ENCODE data around the gene ZC2HC1B. TPM values are rescaled to one million over a fixed set of nuclear protein-coding genes. Genes with fewer than 3 reads are reported as not detected.
"Not testable (repeated sequence)": the region's sequence is repeated elsewhere in the genome, so short reads cannot be mapped to it uniquely, and the experiment has no call there.

Gene ZC2HC1B
- polyA plus RNA-seq, 3 donors, result not detected

DNA sequence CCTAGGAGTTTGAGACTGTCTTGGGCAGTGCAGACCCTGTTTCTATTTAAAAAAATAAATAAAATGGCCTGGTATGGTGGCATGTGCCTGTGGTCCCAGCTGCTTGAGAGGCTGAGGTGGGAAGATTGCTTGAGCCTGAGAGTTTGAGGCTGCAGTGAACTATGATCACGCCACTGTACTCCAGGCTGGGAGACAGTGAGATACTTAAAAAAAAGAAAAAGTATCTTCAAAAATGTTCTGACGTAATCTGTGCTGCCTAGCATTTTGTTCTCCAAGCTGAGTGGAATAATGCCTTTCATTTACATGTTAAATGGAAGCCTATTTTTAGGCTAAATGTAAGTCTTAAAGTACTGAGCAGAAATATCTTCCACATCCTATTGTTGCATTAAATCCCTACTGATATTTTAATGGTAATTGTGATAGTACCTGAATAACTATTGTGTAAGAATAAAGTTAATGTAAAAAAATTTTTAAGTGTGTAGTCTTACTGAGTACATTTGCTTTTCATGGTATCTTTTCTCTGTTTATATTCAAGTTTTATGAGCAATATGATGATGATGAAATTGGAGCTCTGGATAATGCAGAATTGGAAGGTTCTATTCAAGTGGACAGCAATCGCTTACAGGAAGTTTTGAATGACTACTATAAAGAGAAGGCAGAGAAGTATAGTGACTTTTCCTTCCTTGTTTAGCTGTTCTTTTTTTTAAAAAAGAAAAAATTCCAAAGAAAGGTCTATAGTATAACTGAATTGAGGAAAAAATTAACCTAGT, 4.2 kb upstream of the ZC2HC1B start:
- no peak for DNase-seq (ENCODE audit: extremely low read depth in 1 of 11, low read depth in 9 of 11, low spot score in 4 of 11)

DNA sequence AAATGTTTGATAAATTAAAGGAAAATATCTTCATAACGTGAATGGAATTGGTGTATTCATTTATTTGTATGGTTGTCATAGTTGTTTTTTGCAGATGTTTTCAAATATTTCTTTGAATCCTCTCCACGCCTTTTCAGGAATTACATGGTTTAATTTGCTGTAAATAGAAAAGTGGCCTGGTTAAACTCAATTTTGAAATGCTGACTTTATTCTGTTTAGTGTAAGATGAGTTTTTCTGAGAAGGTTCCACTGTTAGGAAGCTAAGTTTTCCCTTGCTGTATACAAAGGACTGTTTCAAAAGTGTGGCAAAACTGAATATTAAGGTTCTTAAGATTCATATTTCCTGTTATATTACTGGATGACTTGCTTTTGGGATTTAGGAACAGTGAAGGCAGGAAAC, 503 bp upstream of the ZC2HC1B start:
- no peak for DNase-seq (ENCODE audit: extremely low read depth in 1 of 11, low read depth in 9 of 11, low spot score in 4 of 11)

DNA sequence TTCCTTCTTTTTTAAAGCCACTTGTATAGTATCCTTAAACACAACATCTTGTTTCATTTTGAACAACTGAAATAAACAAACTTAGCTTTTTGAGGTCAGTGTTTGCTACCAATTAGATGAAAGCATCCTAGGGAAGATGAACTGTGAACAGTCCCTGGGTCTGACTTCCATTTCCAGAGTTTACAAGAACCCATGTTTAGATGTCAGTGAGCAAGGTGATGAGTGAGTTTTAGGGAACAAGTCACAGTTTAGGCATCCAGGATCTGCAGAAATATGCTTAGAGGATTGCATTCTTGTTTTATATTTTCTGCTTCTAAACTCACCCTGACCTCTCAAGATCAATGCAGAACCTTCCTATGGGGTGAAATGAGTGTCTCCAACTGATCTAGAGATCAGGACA, 3.0 kb downstream of the ZC2HC1B start:
- DNase-seq (ENCODE audit: extremely low read depth in 1 of 11, low read depth in 9 of 11, low spot score in 4 of 11), result no peak

GRCh38 chr6:143868808-143869207, 4.5 kb downstream of the ZC2HC1B start:
- not testable (repeated sequence) for DNase-seq (ENCODE audit: extremely low read depth in 1 of 11, low read depth in 9 of 11, low spot score in 4 of 11)

DNA sequence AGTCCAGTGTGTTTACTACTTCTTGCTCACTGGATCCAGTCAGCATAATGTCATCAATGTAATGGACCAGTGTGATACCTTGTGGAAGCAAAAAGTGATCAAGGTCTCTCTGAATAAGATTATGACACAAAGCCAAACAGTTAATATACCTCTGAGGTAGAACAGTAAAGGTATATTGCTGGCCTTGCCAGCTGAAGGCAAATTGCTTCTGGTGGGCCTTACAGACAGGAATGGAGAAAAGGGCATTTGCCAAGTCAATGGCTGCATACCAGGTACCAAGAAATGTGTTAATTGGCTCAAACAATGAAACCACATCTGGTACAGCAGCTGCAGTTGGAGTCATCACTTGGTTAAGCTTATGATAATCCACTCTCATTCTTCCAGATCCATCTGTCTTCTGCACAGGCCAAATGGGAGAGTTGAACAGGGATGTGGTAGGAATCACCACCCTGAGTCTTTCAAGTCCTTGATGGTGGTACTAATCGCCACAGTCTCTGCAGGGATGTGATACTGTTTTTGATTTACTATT, 7.0 kb downstream of the ZC2HC1B start:
- DNase-seq (ENCODE audit: extremely low read depth in 1 of 11, low read depth in 9 of 11, low spot score in 4 of 11), result not testable (repeated sequence)

DNA sequence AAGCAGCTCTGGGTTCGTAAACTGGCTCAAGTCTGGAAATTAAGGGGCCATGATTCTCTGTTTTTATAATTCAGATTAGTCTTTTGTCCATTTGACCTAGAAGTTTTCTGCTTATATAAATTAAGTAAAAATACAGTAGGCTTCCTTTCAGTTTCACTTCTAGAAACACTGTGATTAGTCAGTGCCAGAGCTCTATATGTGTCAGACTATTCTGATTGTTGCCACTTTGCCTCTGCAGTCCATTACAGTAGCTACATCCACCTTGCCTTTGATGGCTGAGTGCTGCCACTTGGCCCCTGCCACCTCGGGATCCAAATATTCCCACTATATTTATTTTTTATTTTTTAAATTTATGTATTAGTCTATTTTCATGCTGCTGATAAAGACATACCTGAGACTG, 7.9 kb downstream of the ZC2HC1B start:
- no peak for DNase-seq (ENCODE audit: extremely low read depth in 1 of 11, low read depth in 9 of 11, low spot score in 4 of 11)

GRCh38 chr6:143873600-143873999, 9.3 kb downstream of the ZC2HC1B start:
- DNase-seq (ENCODE audit: extremely low read depth in 1 of 11, low read depth in 9 of 11, low spot score in 4 of 11), result not testable (repeated sequence)

DNA sequence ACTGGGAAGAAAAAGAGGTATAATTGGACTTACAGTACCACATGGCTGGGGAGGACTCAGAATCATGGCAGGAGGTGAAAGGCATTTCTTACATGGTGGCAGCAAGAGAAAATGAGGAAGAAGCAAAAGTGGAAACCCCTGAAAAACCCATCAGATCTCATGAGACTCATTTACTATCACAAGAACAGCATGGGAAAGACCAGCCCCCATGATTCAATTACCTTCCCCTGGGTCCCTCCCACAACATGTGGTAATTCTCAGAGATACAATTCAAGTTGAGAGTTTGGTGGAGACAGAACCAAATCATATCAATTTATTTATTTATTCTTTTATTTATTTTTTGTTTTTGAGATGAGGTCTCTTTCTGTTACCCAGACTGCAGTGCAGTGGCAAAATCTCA, 10.2 kb downstream of the ZC2HC1B start:
- DNase-seq (ENCODE audit: extremely low read depth in 1 of 11, low read depth in 9 of 11, low spot score in 4 of 11), result not testable (repeated sequence)

GRCh38 chr6:143877584-143878271, 13.5 kb downstream of the ZC2HC1B start:
- no peak for DNase-seq (ENCODE audit: extremely low read depth in 1 of 11, low read depth in 9 of 11, low spot score in 4 of 11)

DNA sequence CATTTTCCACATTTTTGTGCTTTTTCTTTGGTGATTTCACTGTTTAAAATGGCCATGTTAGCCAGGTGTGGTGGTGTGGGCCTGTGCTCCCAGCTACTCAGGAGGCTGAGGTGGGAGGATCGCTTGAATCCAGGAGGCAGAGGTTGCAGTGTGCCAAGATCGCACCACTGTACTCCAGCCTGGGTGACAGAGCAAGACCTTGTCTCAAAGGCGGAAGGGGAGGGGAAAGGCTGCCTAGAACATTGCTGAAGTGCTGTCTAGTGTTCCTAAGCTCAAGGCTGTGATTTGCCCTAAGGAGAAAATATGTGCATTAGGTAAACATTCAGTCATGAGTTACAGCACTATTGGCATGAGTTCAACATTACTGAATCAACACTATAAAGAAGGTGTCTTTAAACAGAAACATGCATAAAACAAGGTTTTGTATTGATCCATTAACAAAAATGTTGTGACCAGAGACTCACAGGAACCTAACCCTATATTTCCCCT, 14.0 kb downstream of the ZC2HC1B start:
- DNase-seq (ENCODE audit: extremely low read depth in 1 of 11, low read depth in 9 of 11, low spot score in 4 of 11), result no peak

- no peak for DNase-seq (ENCODE audit: extremely low read depth in 1 of 11, low read depth in 9 of 11, low spot score in 4 of 11)
These were observed 16.1 kb downstream of the ZC2HC1B start for GRCh38 chr6:143880412-143880811.

- no peak for DNase-seq (ENCODE audit: extremely low read depth in 1 of 11, low read depth in 9 of 11, low spot score in 4 of 11)
These were observed 18.2 kb downstream of the ZC2HC1B start for GRCh38 chr6:143882401-143882930.

DNA sequence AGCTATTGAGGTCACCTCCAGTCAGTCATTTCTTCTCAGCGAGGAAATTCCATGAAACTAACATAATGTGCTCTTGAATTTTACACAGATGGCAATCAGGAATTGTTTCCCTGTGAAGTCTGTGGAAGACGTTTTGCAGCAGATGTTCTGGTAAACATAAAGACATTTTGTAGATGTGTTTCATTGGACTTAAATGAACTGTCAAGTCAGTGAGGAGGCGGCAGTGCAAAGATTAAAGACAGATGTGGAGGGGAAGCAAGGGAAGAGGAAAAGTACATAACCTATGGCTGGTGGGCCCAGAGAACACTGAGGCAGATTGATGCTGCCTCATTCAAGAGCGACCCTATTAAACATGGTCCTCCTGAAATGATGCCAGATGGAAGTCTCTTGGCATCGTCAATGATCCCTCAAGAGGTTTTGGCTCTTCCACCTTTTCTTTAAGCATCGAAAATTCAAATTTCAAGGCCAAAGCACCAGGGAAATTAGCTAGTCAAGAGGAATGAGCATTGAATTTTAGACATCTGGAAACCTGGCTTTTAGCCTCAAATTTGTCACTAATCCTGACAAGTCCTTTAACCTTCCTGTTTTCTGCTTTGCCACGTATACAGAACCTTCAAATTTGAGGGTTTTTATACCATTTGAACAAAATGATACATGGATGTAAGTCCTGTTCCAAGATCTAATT, 20.1 kb downstream of the ZC2HC1B start:
- no peak for DNase-seq (ENCODE audit: extremely low read depth in 1 of 11, low read depth in 9 of 11, low spot score in 4 of 11)

- no peak for DNase-seq (ENCODE audit: extremely low read depth in 1 of 11, low read depth in 9 of 11, low spot score in 4 of 11)
These were observed 20.8 kb downstream of the ZC2HC1B start for GRCh38 chr6:143885116-143885515.

DNA sequence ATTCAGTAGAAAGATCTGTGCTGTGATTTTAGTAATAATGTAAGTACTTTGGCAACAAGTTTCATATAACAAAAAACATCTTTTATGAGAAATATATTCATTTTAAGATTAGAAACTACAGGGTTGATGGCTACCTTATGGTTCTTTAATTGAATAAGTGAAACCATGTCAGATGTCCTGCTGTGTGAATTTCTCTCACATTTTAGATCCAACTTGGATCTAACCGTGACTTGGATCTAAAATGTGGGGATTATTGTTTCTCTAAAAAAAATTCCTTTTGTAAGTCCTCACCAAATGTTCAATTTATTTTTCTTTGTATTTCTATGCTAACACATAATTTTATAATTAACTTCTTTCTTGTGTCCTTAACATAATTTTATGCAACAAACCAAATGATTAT, 30.4 kb downstream of the ZC2HC1B start:
- DNase-seq (ENCODE audit: extremely low read depth in 1 of 11, low read depth in 9 of 11, low spot score in 4 of 11), result no peak

DNA sequence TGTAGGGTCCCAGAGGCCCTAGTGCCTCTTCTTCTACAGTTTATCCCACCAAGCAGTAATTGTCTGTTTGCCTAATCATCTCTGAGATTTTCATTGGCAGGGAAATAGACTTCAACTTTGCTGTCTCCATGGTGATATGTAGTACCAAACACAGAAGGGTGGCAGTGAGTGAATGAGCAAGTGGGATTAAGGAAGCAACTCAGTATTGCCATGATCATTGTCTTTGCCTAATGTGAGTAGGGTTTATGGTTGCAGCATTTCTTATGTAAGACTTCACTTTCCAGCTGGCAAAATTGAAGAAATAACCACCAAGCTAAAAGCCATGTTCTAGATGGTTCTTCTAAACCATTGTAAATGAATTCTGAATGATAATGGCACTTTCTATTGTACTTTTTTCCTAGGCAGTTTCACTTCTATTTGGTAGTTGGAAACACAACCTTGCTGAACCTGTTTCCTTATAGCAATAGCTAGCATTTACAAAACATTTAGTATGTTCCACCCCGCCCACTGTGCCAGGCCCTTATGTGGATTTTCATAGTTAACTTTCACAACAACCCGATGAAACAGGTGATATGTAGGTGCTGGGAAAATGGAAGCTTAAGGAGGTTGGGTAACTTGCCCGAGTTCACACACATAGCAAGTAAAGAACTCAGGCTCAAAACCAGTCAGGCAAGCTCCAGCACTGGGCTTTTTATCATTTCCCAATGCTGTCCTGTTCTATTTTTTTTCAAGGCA, 32.0 kb downstream of the ZC2HC1B start:
- DNase-seq (ENCODE audit: extremely low read depth in 1 of 11, low read depth in 9 of 11, low spot score in 4 of 11), result no peak

DNA sequence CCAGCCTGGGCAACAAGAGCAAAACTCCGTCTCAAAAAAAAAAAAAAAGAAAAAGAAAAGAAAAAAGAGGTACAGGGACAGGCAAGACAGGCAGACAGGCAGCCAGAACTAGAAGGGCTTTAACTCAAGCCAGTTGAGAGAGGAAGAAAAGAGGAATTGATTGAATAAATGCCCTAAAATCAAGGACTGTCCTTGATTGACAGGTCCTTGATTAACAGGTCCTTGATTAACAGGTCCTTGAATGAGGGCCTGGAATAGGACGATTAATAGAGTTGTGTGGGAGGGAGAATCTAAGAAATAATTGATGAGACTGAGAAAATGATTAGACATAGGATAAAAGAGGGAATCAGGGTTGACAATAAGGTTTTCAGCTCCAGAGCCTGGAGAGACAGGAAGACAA, 36.1 kb downstream of the ZC2HC1B start:
- DNase-seq (ENCODE audit: extremely low read depth in 1 of 11, low read depth in 9 of 11, low spot score in 4 of 11), result no peak

DNA sequence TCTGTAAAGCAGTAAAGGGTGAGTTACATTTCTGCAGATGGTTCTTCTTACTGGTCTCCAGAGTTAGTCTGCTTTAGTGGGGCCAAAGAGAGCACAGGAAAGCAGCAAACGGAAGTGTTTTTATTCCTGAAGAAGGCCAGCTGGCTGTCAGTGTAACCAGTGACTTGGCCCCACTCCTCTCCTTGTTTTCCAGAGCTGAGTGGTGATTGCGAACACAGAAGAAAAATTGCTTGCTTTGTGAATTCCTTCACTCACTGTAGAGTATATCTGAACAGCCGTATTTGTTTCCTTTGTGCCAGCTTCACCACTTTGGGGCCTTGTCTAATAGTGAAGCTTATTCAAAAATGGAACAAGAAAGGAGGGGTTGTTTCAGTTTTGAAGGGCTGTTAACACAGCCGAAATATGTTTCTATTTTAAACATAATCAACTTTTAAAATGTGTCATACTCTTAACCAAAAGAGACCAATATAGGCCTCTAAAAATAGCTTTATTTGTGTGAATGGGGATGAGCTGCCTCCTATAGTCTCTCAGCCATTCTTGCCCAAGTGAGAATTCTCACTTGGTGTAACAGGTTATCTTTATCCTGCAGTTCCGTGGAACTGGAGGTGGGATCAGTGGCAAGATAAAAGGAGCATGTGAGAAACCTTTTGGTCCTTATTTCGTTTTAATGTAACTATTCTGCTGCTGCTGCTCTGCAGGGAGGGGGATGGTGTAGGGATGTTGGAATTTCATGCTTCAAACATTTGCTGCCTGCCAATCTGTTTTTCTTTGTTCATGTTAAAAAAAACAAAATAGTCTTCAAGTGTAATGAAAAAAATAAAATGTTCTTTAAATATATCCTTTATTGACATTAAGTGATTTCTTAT, 37.8 kb downstream of the ZC2HC1B start:
- DNase-seq (ENCODE audit: extremely low read depth in 1 of 11, low read depth in 9 of 11, low spot score in 4 of 11), result peak; percentile 66 to 89 (median 78)

Measured in renal cortex interstitium (tissue), 11 donors.